22Rv1 (cell line): ENCODE data around the gene EFNA3.

ENCODE experiments used
- CTCF ChIP-seq: fragments of 450-650 bp; IDR thresholded peaks from 2 replicates; pipeline ENCODE4 v1.5.1; 2017; ENCODE audit warnings: mild to moderate bottlenecking
- ZFX ChIP-seq: fragments of 450-650 bp; IDR thresholded peaks from 2 replicates; pipeline ENCODE4 v1.6.1; 2017; ENCODE audit warnings: antibody characterized with exemption, borderline replicate concordance

GRCh38 chr1:155130272-155131006 is 51.8 kb downstream of the EFNA3 start:
- TF ChIP-seq ZFX: no peak
- no peak for TF ChIP-seq CTCF
